WTC11 (cell line): ENCODE data around the gene LRRC32. TPM values are rescaled to one million over a fixed set of nuclear protein-coding genes. Genes with fewer than 3 reads are reported as not detected.
A peak's percentile ranks its signal among the peaks of the same experiment; 100 is the strongest.

Experiments used
- ATAC-seq: fragments of 200-7000 bp; cut with Tn5 transposase; 2 replicates; pipeline ENCODE4 v1.10.0; 2021; ENCODE audit warnings: mild to moderate bottlenecking, moderate library complexity
- CTCF ChIA-PET: fragments of 300-600 bp; sonication (Branson Sonifier 250); formaldehyde crosslinking; loops from one replicate; lab custom pipeline; 2021; ENCODE audit warnings: antibody characterized with exemption; lab: Charles Lee
- POLR2A ChIA-PET: fragments of 350-600 bp; sonication (Branson Sonifier 250); formaldehyde crosslinking; loops from one replicate; lab custom pipeline; 2021; ENCODE audit warnings: antibody characterized with exemption; lab: Charles Lee
- DNase-seq: peaks from one replicate; pipeline ENCODE4 v3.0.0; 2021; ENCODE audit warnings: low spot score
- H3K27ac Mint-ChIP-seq: 2 replicates; pipeline ENCODE4 v1.8.0; 2021; ENCODE audit warnings: mixed read lengths
- H3K27me3 Mint-ChIP-seq: 2 replicates; pipeline ENCODE4 v1.8.0; 2021; ENCODE audit warnings: low read depth, mild to moderate bottlenecking, moderate library complexity, mixed read lengths
- H3K36me3 Mint-ChIP-seq: 2 replicates; pipeline ENCODE4 v1.8.0; 2021; ENCODE audit warnings: mixed read lengths
- H3K4me1 Mint-ChIP-seq: 2 replicates; pipeline ENCODE4 v1.8.0; 2022; ENCODE audit warnings: mixed read lengths
- H3K4me3 Mint-ChIP-seq: 2 replicates; pipeline ENCODE4 v1.8.0; 2021; ENCODE audit warnings: mild to moderate bottlenecking, moderate library complexity, mixed read lengths
- H3K9me3 Mint-ChIP-seq: 2 replicates; pipeline ENCODE4 v1.8.0; 2021; ENCODE audit warnings: mixed read lengths
- EMX1 ChIP-seq: fragments of 250-450 bp; sonication (Bioruptor Pico); IDR thresholded peaks from 2 replicates; pipeline ENCODE4 v1.8.0; 2021; ENCODE audit warnings: mild to moderate bottlenecking
- ERG ChIP-seq: fragments of 250-450 bp; sonication (Bioruptor Pico); IDR thresholded peaks from 2 replicates; pipeline ENCODE4 v1.8.0; 2021; ENCODE audit warnings: mild to moderate bottlenecking
- ETV6 ChIP-seq: sonication (generic); formaldehyde crosslinking; IDR thresholded peaks from 2 replicates; pipeline ENCODE4 v1.8.1; 2022; ENCODE audit warnings: mild to moderate bottlenecking, missing genetic modification reagents
- FOXK1 ChIP-seq: sonication (generic); formaldehyde crosslinking; IDR thresholded peaks from 2 replicates; pipeline ENCODE4 v1.8.0; 2022; ENCODE audit warnings: mild to moderate bottlenecking, moderate library complexity, missing genetic modification reagents
- FOXP4 ChIP-seq: sonication (generic); formaldehyde crosslinking; IDR thresholded peaks from 2 replicates; pipeline ENCODE4 v1.8.0; 2022; ENCODE audit warnings: mild to moderate bottlenecking, missing genetic modification reagents
- HMGXB4 ChIP-seq: sonication (generic); formaldehyde crosslinking; IDR thresholded peaks from 2 replicates; pipeline ENCODE4 v1.8.1; 2023; ENCODE audit warnings: mild to moderate bottlenecking, moderate library complexity, missing genetic modification reagents
- KAT7 ChIP-seq: sonication (generic); formaldehyde crosslinking; IDR thresholded peaks from 2 replicates; pipeline ENCODE4 v1.8.1; 2023; ENCODE audit warnings: missing genetic modification reagents, mild to moderate bottlenecking, borderline replicate concordance
- NFE2L1 ChIP-seq: sonication (generic); formaldehyde crosslinking; IDR thresholded peaks from 2 replicates; pipeline ENCODE4 v1.8.1; 2023; ENCODE audit warnings: missing genetic modification reagents
- NR2C2 ChIP-seq: sonication (generic); formaldehyde crosslinking; IDR thresholded peaks from 2 replicates; pipeline ENCODE4 v1.8.0; 2022; ENCODE audit warnings: mild to moderate bottlenecking, missing genetic modification reagents
- NR3C1 ChIP-seq: sonication (generic); formaldehyde crosslinking; conservative IDR thresholded peaks from 2 replicates; pipeline ENCODE4 v1.8.1; 2023; ENCODE audit warnings: low read depth, mild to moderate bottlenecking, missing genetic modification reagents
- PREB ChIP-seq: sonication (generic); formaldehyde crosslinking; IDR thresholded peaks from 2 replicates; pipeline ENCODE4 v1.8.1; 2022; ENCODE audit warnings: mild to moderate bottlenecking, missing genetic modification reagents, moderate library complexity, borderline replicate concordance
- RORB ChIP-seq: fragments of 250-450 bp; sonication (Bioruptor Pico); IDR thresholded peaks from 2 replicates; pipeline ENCODE4 v1.9.0; 2021; ENCODE audit warnings: mild to moderate bottlenecking
- SOX15 ChIP-seq: fragments of 250-450 bp; sonication (Bioruptor Pico); IDR thresholded peaks from 2 replicates; pipeline ENCODE4 v1.9.0; 2021; ENCODE audit warnings: mild to moderate bottlenecking
- SP1 ChIP-seq: sonication (generic); formaldehyde crosslinking; conservative IDR thresholded peaks from 2 replicates; pipeline ENCODE4 v1.8.1; 2022; ENCODE audit warnings: missing genetic modification reagents
- TP53 ChIP-seq: sonication (generic); formaldehyde crosslinking; IDR thresholded peaks from 2 replicates; pipeline ENCODE4 v1.8.1; 2023; ENCODE audit warnings: mild to moderate bottlenecking, missing genetic modification reagents
- USF2 ChIP-seq: sonication (generic); formaldehyde crosslinking; IDR thresholded peaks from 2 replicates; pipeline ENCODE4 v1.8.1; 2023; ENCODE audit warnings: mild to moderate bottlenecking, missing genetic modification reagents, moderate library complexity
- ZBTB43 ChIP-seq: sonication (generic); formaldehyde crosslinking; IDR thresholded peaks from 2 replicates; pipeline ENCODE4 v1.8.1; 2023; ENCODE audit warnings: mild to moderate bottlenecking, missing genetic modification reagents
- ZNF138 ChIP-seq: sonication (generic); formaldehyde crosslinking; conservative IDR thresholded peaks from 2 replicates; pipeline ENCODE4 v1.8.1; 2022; ENCODE audit warnings: mild to moderate bottlenecking, moderate library complexity, missing genetic modification reagents
- ZNF263 ChIP-seq: sonication (generic); formaldehyde crosslinking; IDR thresholded peaks from 2 replicates; pipeline ENCODE4 v1.8.1; 2022; ENCODE audit warnings: low read depth, mild to moderate bottlenecking, moderate library complexity, missing genetic modification reagents
- ZNF416 ChIP-seq: fragments of 250-450 bp; sonication (Bioruptor Pico); IDR thresholded peaks from 2 replicates; pipeline ENCODE4 v1.9.0; 2021; ENCODE audit warnings: mild to moderate bottlenecking, inconsistent platforms
- total RNA-seq: library from RNA; stranded (reverse); gene quantifications from 3 replicates; pipeline ENCODE4 v1.2.3, GENCODE V29; 2021

LRRC32 gene
- total RNA-seq, 1 experiment from 2014 or later = 0.74 TPM

- Mint-ChIP-seq H3K9me3 (peaks cover 17% of the 10 kb centered on the region), H3K4me1 (peaks cover 26% of the 10 kb centered on the region), H3K4me3 (no peak overlapping the region), H3K27me3 (no peaks in the 10 kb centered on the region), H3K27ac (no peak overlapping the region), H3K36me3 (peaks cover 15% of the 10 kb centered on the region)
- POLR2A ChIA-PET = no interaction called here
- ATAC-seq (no peak), DNase-seq (no peak)
- no peak for TF ChIP-seq FOXP4 (CRISPR knock-in tag)
- TF ChIP-seq EMX1 (CRISPR knock-in tag) = no peak
- TF ChIP-seq ZNF263 (CRISPR knock-in tag) = peak; percentile 82; the same call in 1 of the 2 replicates
- CTCF ChIA-PET = interaction anchor here (1.3 to 1.9 kb wide), 3 partner anchors 8 to 212 kb away, joined by 4 to 8 read pairs (median 4); no protein-coding TSS in a partner anchor
These were observed 36.8 kb upstream of the LRRC32 start for GRCh38 chr11:76707293-76707825.

GRCh38 chr11:76706667-76707066, 36.1 kb upstream of the LRRC32 start:
- ChIA-PET CTCF (interaction anchor here (1.3 to 1.6 kb wide), 2 partner anchors 17 to 213 kb away, joined by 4 read pairs; no protein-coding TSS in a partner anchor), POLR2A (no interaction called here)
- Mint-ChIP-seq H3K27ac (no peak overlapping the region), H3K9me3 (peaks cover 17% of the 10 kb centered on the region), H3K27me3 (no peaks in the 10 kb centered on the region), H3K36me3 (peaks cover 15% of the 10 kb centered on the region), H3K4me3 (no peak overlapping the region), H3K4me1 (peaks cover 31% of the 10 kb centered on the region)
- DNase-seq (no peak), ATAC-seq (no peak)
- TF ChIP-seq ERG = no peak
- no peak for TF ChIP-seq FOXP4 (CRISPR knock-in tag)
- TF ChIP-seq USF2 (CRISPR knock-in tag) = no peak
- TF ChIP-seq RORB (CRISPR knock-in tag) = no peak
- TF ChIP-seq NR2C2 (CRISPR knock-in tag) = no peak
- TF ChIP-seq ZNF263 (CRISPR knock-in tag) = no peak
- TF ChIP-seq NFE2L1 (CRISPR knock-in tag) = no peak
- TF ChIP-seq KAT7 = no peak
- TF ChIP-seq HMGXB4 (CRISPR knock-in tag) = no peak
- TF ChIP-seq TP53 = no peak
- TF ChIP-seq NR3C1 (CRISPR knock-in tag) = no peak
- TF ChIP-seq FOXK1 (CRISPR knock-in tag) = no peak
- no peak for TF ChIP-seq ZNF138 (CRISPR knock-in tag)
- TF ChIP-seq ETV6 (CRISPR knock-in tag) = no peak
- TF ChIP-seq PREB (CRISPR knock-in tag) = no peak
- TF ChIP-seq ZBTB43 (CRISPR knock-in tag) = no peak
- TF ChIP-seq SP1 (CRISPR knock-in tag) = no peak
- TF ChIP-seq ZNF416 (CRISPR knock-in tag) = no peak
- no peak for TF ChIP-seq SOX15 (CRISPR knock-in tag)
- TF ChIP-seq EMX1 (CRISPR knock-in tag) = no peak
